Endodermal cell (in vitro differentiated cells): ENCODE data around the gene ELMO3. TPM values are rescaled to one million over a fixed set of nuclear protein-coding genes. Genes with fewer than 3 reads are reported as not detected.

Experiments used
- DNase-seq: peaks from one replicate; pipeline ENCODE4 v3.0.0-alpha.2; 2017
- H3K27ac ChIP-seq: 2 replicates; pipeline ENCODE4 v1.5.1; 2013; ENCODE audit warnings: mild to moderate bottlenecking, low read depth, low read length, moderate library complexity
- H3K27me3 ChIP-seq: 2 replicates; pipeline ENCODE4 v1.6.1; 2013; ENCODE audit warnings: mild to moderate bottlenecking, low read length, moderate library complexity; ENCODE audit not compliant: insufficient read depth, control insufficient read depth, poor library complexity, severe bottlenecking
- H3K36me3 ChIP-seq: 2 replicates; pipeline ENCODE4 v1.7.0; 2013; ENCODE audit warnings: mild to moderate bottlenecking, low read length, moderate library complexity; ENCODE audit not compliant: control insufficient read depth, insufficient read depth
- H3K4me1 ChIP-seq: one replicate; pipeline ENCODE4 v1.7.0; 2013; ENCODE audit warnings: low read length; ENCODE audit not compliant: control insufficient read depth, insufficient read depth
- H3K4me3 ChIP-seq: 2 replicates; pipeline ENCODE4 v1.5.1; 2013; ENCODE audit warnings: mild to moderate bottlenecking, low read length, moderate library complexity
- H3K9ac ChIP-seq: 2 replicates; pipeline ENCODE4 v1.6.1; 2013; ENCODE audit warnings: mild to moderate bottlenecking, low read length, moderate library complexity; ENCODE audit not compliant: poor library complexity, severe bottlenecking; ENCODE audit errors: extremely low read depth
- H3K9me3 ChIP-seq: 2 replicates; pipeline ENCODE4 v1.6.1; 2013; ENCODE audit warnings: mild to moderate bottlenecking, low read length, moderate library complexity; ENCODE audit not compliant: control insufficient read depth
- H3K27ac Mint-ChIP-seq: 2 replicates; pipeline ENCODE4 v1.8.0; 2020; ENCODE audit warnings: mixed read lengths
- H3K27me3 Mint-ChIP-seq: 2 replicates; pipeline ENCODE4 v1.8.0; 2021; ENCODE audit warnings: mild to moderate bottlenecking, mixed read lengths; ENCODE audit not compliant: insufficient read depth
- H3K36me3 Mint-ChIP-seq: 2 replicates; pipeline ENCODE4 v1.8.0; 2020; ENCODE audit warnings: low read depth, mixed read lengths
- H3K4me1 Mint-ChIP-seq: 2 replicates; pipeline ENCODE4 v1.8.0; 2020; ENCODE audit warnings: mixed read lengths
- H3K4me3 Mint-ChIP-seq: 2 replicates; pipeline ENCODE4 v1.8.0; 2020; ENCODE audit warnings: mild to moderate bottlenecking, moderate library complexity, mixed read lengths
- H3K9me3 Mint-ChIP-seq: 2 replicates; pipeline ENCODE4 v1.8.0; 2020; ENCODE audit warnings: mild to moderate bottlenecking, mixed read lengths
- CTCF ChIP-seq: fragments of 200-600 bp; sonication (generic); conservative IDR thresholded peaks from 2 replicates; pipeline ENCODE4 v1.5.0; 2021; ENCODE audit warnings: antibody characterized with exemption, mild to moderate bottlenecking
- WGBS, 2 experiments: methylation state at CpG; one replicate each; pipeline versions ENCODE4 v1.1.5 to v1.1.7; 2013; ENCODE audit warnings: missing lambda C conversion rate in 2 of 2, mixed read lengths in 1 of 2; ENCODE audit not compliant: insufficient coverage in 1 of 2, insufficient read length in 1 of 2; 5-methylcytosine and 5-hydroxymethylcytosine counted together
- total RNA-seq, 2 donors: library from RNA; stranded (reverse); fragmentation: NEBNext Ultra II Directional in 1 of 2; extraction: Animal tissue kit (Norgen Biotek cat#: 25700) in 1 of 2; gene quantifications; 2 replicates in 1 of 2; 3 replicates in 1 of 2; pipeline ENCODE4 v1.2.1, GENCODE V29; 2021

ELMO3 gene
- total RNA-seq, 2 donors from 2014 or later = 5.6 to 6.4 TPM

DNA sequence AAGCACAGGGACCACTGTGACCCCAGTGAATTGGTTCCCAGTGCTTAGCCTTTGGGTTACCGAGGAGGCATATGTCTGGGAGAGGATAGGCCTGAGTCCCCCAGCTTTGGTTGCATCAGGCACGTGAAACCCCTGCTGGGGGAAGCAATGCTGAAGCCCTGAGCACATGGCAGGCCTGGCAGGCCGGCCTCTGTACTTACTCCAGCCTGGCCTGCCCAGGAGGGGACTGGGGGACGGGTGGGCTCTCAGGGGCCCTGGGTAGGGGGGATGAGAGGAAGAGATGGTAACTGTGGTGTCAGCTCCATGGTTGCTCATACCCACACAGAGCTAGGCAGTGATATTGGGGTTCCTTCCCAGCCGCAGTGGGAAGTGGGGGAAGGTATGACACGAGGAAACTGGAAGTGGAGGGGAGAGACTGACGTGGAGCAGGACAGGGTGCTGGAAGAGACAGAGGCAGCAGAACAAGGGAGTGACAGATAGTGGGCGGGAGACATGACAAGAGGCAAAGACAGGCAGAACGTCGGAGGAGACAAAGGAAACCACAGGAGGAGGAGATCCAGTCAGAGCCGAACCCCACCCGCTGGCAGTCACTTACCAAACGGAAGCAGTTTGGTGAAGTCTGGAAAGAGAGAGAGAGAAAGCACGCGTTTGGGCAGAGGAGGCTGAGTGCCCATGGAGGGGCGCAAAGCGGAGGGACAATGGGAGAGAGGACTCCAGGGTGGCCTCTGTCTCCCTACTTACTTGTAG is 37.1 kb downstream of the ELMO3 start:
- H3K27me3 Mint-ChIP-seq = no peaks in the 10 kb centered on the region
- H3K4me3 ChIP-seq = no peak overlapping the region
- H3K9ac ChIP-seq = no peak overlapping the region
- H3K9me3 ChIP-seq = no peaks in the 10 kb centered on the region
- H3K4me3 Mint-ChIP-seq = no peak overlapping the region
- no peaks in the 10 kb centered on the region for H3K4me1 ChIP-seq
- no peak overlapping the region for H3K27ac ChIP-seq
- H3K36me3 Mint-ChIP-seq = peaks cover 64% of the 10 kb centered on the region
- H3K36me3 ChIP-seq = peaks cover 90% of the 10 kb centered on the region
- H3K27ac Mint-ChIP-seq = peak overlapping the region; percentile 32
- TF ChIP-seq CTCF = no peak
- peak; percentile 33 for DNase-seq
- no peaks in the 10 kb centered on the region for H3K27me3 ChIP-seq
- H3K4me1 Mint-ChIP-seq = no peaks in the 10 kb centered on the region
- WGBS, 2 experiments = 78 to 92% methylated on average over 11 to 17 of the region's 17 CpGs
- no peaks in the 10 kb centered on the region for H3K9me3 Mint-ChIP-seq

DNA sequence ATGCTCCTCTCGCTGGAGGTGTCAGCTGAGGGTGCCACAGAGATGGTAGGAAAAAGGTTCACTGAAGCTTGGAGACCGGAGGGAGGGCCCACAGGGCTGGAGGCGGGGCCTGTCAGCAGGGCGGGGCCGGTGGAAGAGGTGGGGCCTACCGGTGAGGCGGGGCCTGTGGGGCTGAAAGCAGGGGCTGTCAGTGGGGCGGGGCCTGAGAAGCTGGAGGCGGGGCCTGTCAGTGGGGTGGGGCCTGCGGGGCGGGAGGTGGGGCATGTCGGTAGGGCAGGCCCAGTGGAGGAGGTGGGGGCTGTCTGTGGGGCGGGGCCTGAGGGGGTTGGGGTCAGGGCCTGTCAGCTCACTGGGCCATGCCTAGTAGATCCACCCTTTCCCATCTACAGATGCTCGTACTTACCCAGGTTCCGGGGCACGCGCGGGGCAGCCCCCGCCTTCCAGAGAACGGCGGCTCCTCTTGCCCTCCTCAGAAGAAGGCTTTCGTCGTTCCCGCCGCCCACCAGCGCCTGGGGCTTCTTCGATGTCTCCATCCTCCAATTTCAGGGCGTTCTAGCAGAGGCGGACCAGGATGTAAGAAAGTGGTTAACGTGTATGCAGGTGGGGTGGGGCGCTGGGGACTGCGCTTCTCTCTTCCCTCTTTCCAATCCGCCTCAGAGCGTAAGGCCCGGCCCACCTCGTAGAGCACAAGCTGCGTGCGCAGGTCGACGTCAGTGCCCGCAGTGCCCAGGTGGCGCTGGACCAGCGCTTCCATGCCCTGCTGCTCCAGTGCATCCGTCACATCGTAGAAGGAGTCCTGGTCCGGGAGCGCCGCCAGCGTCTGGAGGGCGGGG is 37.8 kb downstream of the ELMO3 start:
- peaks cover 56% of the 10 kb centered on the region for H3K36me3 Mint-ChIP-seq
- Histone ChIP-seq H3K36me3 (peaks cover 89% of the 10 kb centered on the region), H3K9ac (no peak overlapping the region), H3K27me3 (no peaks in the 10 kb centered on the region), H3K9me3 (no peaks in the 10 kb centered on the region), H3K27ac (no peak overlapping the region), H3K4me1 (peaks cover 3% of the 10 kb centered on the region), H3K4me3 (no peak overlapping the region)
- H3K27ac Mint-ChIP-seq = no peak overlapping the region
- no peak overlapping the region for H3K4me3 Mint-ChIP-seq
- no peaks in the 10 kb centered on the region for H3K9me3 Mint-ChIP-seq
- peak; percentile 98 for DNase-seq
- H3K4me1 Mint-ChIP-seq = peaks cover 6% of the 10 kb centered on the region
- H3K27me3 Mint-ChIP-seq = no peaks in the 10 kb centered on the region
- TF ChIP-seq CTCF = no peak
- 88 to 97% methylated on average over 36 to 46 of the region's 50 CpGs for WGBS, 2 experiments

DNA sequence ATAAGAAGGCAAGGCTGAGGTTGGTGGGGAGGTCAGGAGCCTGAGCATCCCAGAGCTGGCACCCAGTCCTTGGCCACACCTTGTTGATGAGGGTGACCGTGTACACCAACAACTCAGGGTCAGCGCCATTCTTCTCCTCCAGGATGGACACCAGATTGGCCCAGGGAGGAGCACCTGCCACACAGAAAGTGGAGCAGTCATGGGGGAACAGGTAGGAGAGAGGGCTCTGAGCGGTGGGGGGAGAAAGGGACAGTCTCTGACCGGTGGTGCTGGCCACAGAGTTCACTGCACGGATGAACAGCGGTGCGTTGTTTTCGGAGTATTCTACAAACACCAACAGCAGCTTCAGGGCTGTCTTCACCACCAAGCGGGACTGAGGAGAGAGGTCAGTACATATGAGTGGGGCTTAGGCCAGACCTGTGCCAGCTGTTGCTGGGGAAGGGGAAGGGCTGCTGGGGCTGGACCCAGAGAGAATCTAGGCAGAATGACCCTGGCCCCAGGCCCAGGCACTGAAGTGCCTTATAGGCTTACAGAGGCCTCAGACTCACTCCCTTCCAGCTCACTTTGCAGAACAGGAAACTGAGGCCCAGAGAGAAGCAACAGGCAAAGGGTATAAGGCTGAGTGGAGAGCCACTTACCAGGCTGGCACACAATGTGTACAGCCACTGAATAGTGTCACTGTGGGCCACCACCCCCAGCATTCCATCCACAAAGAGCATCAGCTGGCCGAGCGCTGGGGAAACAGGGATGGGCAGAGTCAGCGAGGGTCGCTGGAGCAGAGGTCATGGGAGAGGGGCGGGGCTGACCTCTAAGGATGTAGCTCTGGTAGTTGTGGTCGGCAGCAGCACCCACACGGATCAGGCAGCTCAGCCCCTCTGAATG is 38.7 kb downstream of the ELMO3 start:
- Mint-ChIP-seq H3K4me3 (no peak overlapping the region), H3K27ac (no peak overlapping the region), H3K36me3 (peaks cover 51% of the 10 kb centered on the region), H3K27me3 (no peaks in the 10 kb centered on the region), H3K4me1 (peaks cover 8% of the 10 kb centered on the region), H3K9me3 (no peaks in the 10 kb centered on the region)
- Histone ChIP-seq H3K27me3 (no peaks in the 10 kb centered on the region), H3K9ac (no peak overlapping the region), H3K36me3 (peaks cover 90% of the 10 kb centered on the region), H3K4me1 (peaks cover 8% of the 10 kb centered on the region), H3K27ac (no peak overlapping the region), H3K4me3 (no peak overlapping the region), H3K9me3 (no peaks in the 10 kb centered on the region)
- WGBS, 2 experiments = 88 to 95% methylated on average over 5 to 16 of the region's 16 CpGs
- DNase-seq = no peak
- no peak for TF ChIP-seq CTCF
